Measurements from ENCODE around the gene SLC6A11. TPM values are rescaled to one million over a fixed set of nuclear protein-coding genes. Genes with fewer than 3 reads are reported as not detected.

SLC6A11 gene
- total RNA-seq, 4 donors from 2014 or later = not detected

- Histone ChIP-seq H3K4me3 (replicated peaks in 1 of 3) (no peak overlapping the region), H3K9me3 (no peaks in the 10 kb centered on the region), H3K36me3 (no peaks in the 10 kb centered on the region), H3K27ac (no peak overlapping the region), H3K4me1 (peaks cover 0 to 4% of the 10 kb centered on the region in 2 donors), H3K27me3 (no peaks in the 10 kb centered on the region)
- DNase-seq = no peak
- 63 to 69% methylated on average over 5 to 10 of the region's 10 CpGs for WGBS, 2 donors
- intact Hi-C loops (cut with DNase I) = no loop called here
- TF ChIP-seq POLR2A (IDR thresholded peaks at IDR 0.05) = no peak
- TF ChIP-seq CTCF (IDR thresholded peaks at IDR 0.05) = no peak
Measured at GRCh38 chr3:10771486-10772270, 44.4 kb upstream of the SLC6A11 start.

GRCh38 chr3:10772271-10773161 is 43.5 kb upstream of the SLC6A11 start:
- WGBS, 2 donors = 41 to 51% methylated on average over 11 to 16 of the region's 16 CpGs
- no peak for TF ChIP-seq CTCF (IDR thresholded peaks at IDR 0.05)
- no peak for TF ChIP-seq POLR2A (IDR thresholded peaks at IDR 0.05)
- Histone ChIP-seq H3K9me3 (no peaks in the 10 kb centered on the region), H3K36me3 (no peaks in the 10 kb centered on the region), H3K4me1 (peaks cover 0 to 4% of the 10 kb centered on the region in 2 donors), H3K27ac (no peak overlapping the region), H3K27me3 (no peaks in the 10 kb centered on the region), H3K4me3 (replicated peaks in 1 of 3) (no peak overlapping the region)
- intact Hi-C loops (cut with DNase I) = no loop called here
- no peak for DNase-seq

GRCh38 chr3:10774129-10774670 is 41.8 kb upstream of the SLC6A11 start:
- WGBS, 2 donors = 49 to 52% methylated on average over 8 of the region's 8 CpGs
- peaks cover 0 to 4% of the 10 kb centered on the region in 2 donors for H3K4me1 ChIP-seq
- TF ChIP-seq CTCF (IDR thresholded peaks at IDR 0.05) (no peak), POLR2A (IDR thresholded peaks at IDR 0.05) (no peak)
- H3K27me3 ChIP-seq = no peaks in the 10 kb centered on the region
- H3K36me3 ChIP-seq = no peaks in the 10 kb centered on the region
- H3K9me3 ChIP-seq = no peaks in the 10 kb centered on the region
- no peak overlapping the region for H3K27ac ChIP-seq
- intact Hi-C loops (cut with DNase I) = no loop called here
- H3K4me3 ChIP-seq (replicated peaks in 1 of 3) = no peak overlapping the region
- DNase-seq = peak; percentile 44 to 52

- Histone ChIP-seq H3K9me3 (no peaks in the 10 kb centered on the region), H3K36me3 (no peaks in the 10 kb centered on the region), H3K27ac (no peak overlapping the region), H3K27me3 (no peaks in the 10 kb centered on the region), H3K4me1 (peaks cover 0 to 4% of the 10 kb centered on the region in 2 donors), H3K4me3 (replicated peaks in 1 of 3) (no peak overlapping the region)
- WGBS, 2 donors = 54 to 58% methylated on average over 8 of the region's 8 CpGs
- intact Hi-C loops (cut with DNase I) = no loop called here
- TF ChIP-seq CTCF (IDR thresholded peaks at IDR 0.05) = no peak
- no peak for TF ChIP-seq POLR2A (IDR thresholded peaks at IDR 0.05)
- DNase-seq = no peak
Measured at GRCh38 chr3:10774825-10775224, 41.2 kb upstream of the SLC6A11 start.
